ENCODE data around the gene CNR1. TPM values are rescaled to one million over a fixed set of nuclear protein-coding genes. Genes with fewer than 3 reads are reported as not detected.

CNR1 gene
- total RNA-seq, 2 donors from 2014 or later: 0.82 to 2.9 TPM

- Histone ChIP-seq H3K36me3 (no peaks in the 10 kb centered on the region), H3K9ac (ENCODE audit: low read depth in 2 of 2, low read length in 2 of 2) (no peak overlapping the region), H3K4me3 (no peak overlapping the region), H3K27me3 (no peaks in the 10 kb centered on the region), H3K4me1 (no peaks in the 10 kb centered on the region), H3K27ac (no peak overlapping the region), H3K9me3 (no peaks in the 10 kb centered on the region)
- intact Hi-C loops (cut with DNase I): no loop called here
- no peak for TF ChIP-seq CTCF (IDR thresholded peaks at IDR 0.05)
- no peak for DNase-seq
These were observed 22.6 kb downstream of the CNR1 start for GRCh38 chr6:88143421-88144157.

- no peak for DNase-seq
- H3K4me3 ChIP-seq: no peak overlapping the region
- no peak overlapping the region for H3K9ac ChIP-seq (ENCODE audit: low read depth in 2 of 2, low read length in 2 of 2)
- TF ChIP-seq CTCF (IDR thresholded peaks at IDR 0.05): no peak
- no peak overlapping the region for H3K27ac ChIP-seq
- no peaks in the 10 kb centered on the region for H3K4me1 ChIP-seq
- no peaks in the 10 kb centered on the region for H3K27me3 ChIP-seq
- no peaks in the 10 kb centered on the region for H3K36me3 ChIP-seq
- no peaks in the 10 kb centered on the region for H3K9me3 ChIP-seq
- intact Hi-C loops (cut with DNase I): no loop called here
These were observed 23.9 kb downstream of the CNR1 start for GRCh38 chr6:88142297-88142668.

- H3K36me3 ChIP-seq: no peaks in the 10 kb centered on the region
- H3K27ac ChIP-seq: no peak overlapping the region
- no peaks in the 10 kb centered on the region for H3K9me3 ChIP-seq
- no peak for DNase-seq
- H3K27me3 ChIP-seq: no peaks in the 10 kb centered on the region
- H3K4me3 ChIP-seq: no peak overlapping the region
- no peak for TF ChIP-seq CTCF (IDR thresholded peaks at IDR 0.05)
- H3K9ac ChIP-seq (ENCODE audit: low read depth in 2 of 2, low read length in 2 of 2): no peak overlapping the region
- intact Hi-C loops (cut with DNase I): no loop called here
- no peaks in the 10 kb centered on the region for H3K4me1 ChIP-seq
These were observed 24.4 kb downstream of the CNR1 start for GRCh38 chr6:88141561-88142296.

GRCh38 chr6:88137915-88138314 lies 28.2 kb downstream of the CNR1 start:
- DNase-seq: no peak
- intact Hi-C loops (cut with DNase I): no loop called here
- H3K4me1 ChIP-seq: no peaks in the 10 kb centered on the region

GRCh38 chr6:88135578-88136114 lies 30.5 kb downstream of the CNR1 start:
- H3K27me3 ChIP-seq: no peaks in the 10 kb centered on the region

More at GRCh38 chr6:88137915-88138314, 28.2 kb downstream of the CNR1 start:
- H3K4me3 ChIP-seq: no peak overlapping the region
- no peaks in the 10 kb centered on the region for H3K36me3 ChIP-seq
- H3K9ac ChIP-seq (ENCODE audit: low read depth in 2 of 2, low read length in 2 of 2): no peak overlapping the region
- TF ChIP-seq CTCF (IDR thresholded peaks at IDR 0.05): no peak
- H3K27me3 ChIP-seq: no peaks in the 10 kb centered on the region
- no peaks in the 10 kb centered on the region for H3K9me3 ChIP-seq
- H3K27ac ChIP-seq: no peak overlapping the region

More at GRCh38 chr6:88135578-88136114, 30.5 kb downstream of the CNR1 start:
- intact Hi-C loops (cut with DNase I): no loop called here
- Histone ChIP-seq H3K4me1 (no peaks in the 10 kb centered on the region), H3K27ac (no peak overlapping the region), H3K4me3 (no peak overlapping the region), H3K9me3 (no peaks in the 10 kb centered on the region), H3K9ac (ENCODE audit: low read depth in 2 of 2, low read length in 2 of 2) (no peak overlapping the region), H3K36me3 (no peaks in the 10 kb centered on the region)
- no peak for DNase-seq
- no peak for TF ChIP-seq CTCF (IDR thresholded peaks at IDR 0.05)
